IMR-90 (cell line): ENCODE measurements around the gene RPS6KL1. TPM values are rescaled to one million over a fixed set of nuclear protein-coding genes. Genes with fewer than 3 reads are reported as not detected.
A peak's percentile ranks its signal among the peaks of the same experiment; 100 is the strongest.

Experiments used
- ATAC-seq: fragments of 200-7000 bp; cut with Tn5 transposase; 2 replicates; pipeline ENCODE4 v1.9.1; 2020; ENCODE audit warnings: low read depth, mild to moderate bottlenecking, moderate library complexity
- BruUV-seq: library from RNA; stranded (reverse); fragments of 400-500 nt; replicated peaks from 2 replicates; lab custom pipeline; 2021; lab: Mats Ljungman, UMichigan
- CTCF ChIA-PET: fragments of 300-600 bp; formaldehyde crosslinking; extraction: SDS; loops from one replicate; lab custom pipeline; 2021; ENCODE audit warnings: antibody characterized with exemption; lab: Yijun Ruan, JAX
- POLR2A ChIA-PET: fragments of 300-600 bp; sonication (Branson Sonifier 250); formaldehyde crosslinking; loops from one replicate; lab custom pipeline; 2022; ENCODE audit warnings: antibody characterized with exemption; ENCODE audit not compliant: unreplicated experiment; lab: Charles Lee
- DNase-seq: peaks from one replicate; pipeline ENCODE4 v3.0.0; 2013
- H2AFZ ChIP-seq: replicated peaks from 2 replicates; pipeline ENCODE3; 2013; ENCODE audit warnings: low read length, mild to moderate bottlenecking; ENCODE audit not compliant: poor library complexity
- H2AK5ac ChIP-seq: 2 replicates; pipeline ENCODE4 v1.6.1; 2013; ENCODE audit warnings: low read depth, low read length, inconsistent platforms
- H2AK9ac ChIP-seq: replicated peaks from 2 replicates; pipeline ENCODE3; 2013; ENCODE audit warnings: mild to moderate bottlenecking, low read depth, low read length, moderate library complexity; ENCODE audit not compliant: poor library complexity
- H2BK120ac ChIP-seq: 2 replicates; pipeline ENCODE4 v1.6.1; 2013; ENCODE audit warnings: low read depth, low read length, inconsistent platforms
- H2BK15ac ChIP-seq: 3 replicates; pipeline ENCODE4 v1.6.1; 2013; ENCODE audit warnings: low read depth, low read length, inconsistent platforms
- H2BK20ac ChIP-seq: 2 replicates; pipeline ENCODE4 v1.6.1; 2013; ENCODE audit warnings: low read depth, mild to moderate bottlenecking, inconsistent platforms, low read length, moderate library complexity
- H2BK5ac ChIP-seq: 2 replicates; pipeline ENCODE4 v1.6.1; 2013; ENCODE audit warnings: mild to moderate bottlenecking, low read depth, low read length, inconsistent platforms; ENCODE audit not compliant: poor library complexity, severe bottlenecking
- H3K14ac ChIP-seq: replicated peaks from 2 replicates; pipeline ENCODE4 v1.6.1; 2013; ENCODE audit warnings: low read depth, low read length, inconsistent platforms
- H3K18ac ChIP-seq: 2 replicates; pipeline ENCODE4 v1.6.1; 2013; ENCODE audit warnings: low read depth, low read length, control low read depth
- H3K23ac ChIP-seq: 2 replicates; pipeline ENCODE4 v1.6.1; 2013; ENCODE audit warnings: low read depth, low read length, inconsistent platforms
- H3K27ac ChIP-seq: 2 replicates; pipeline ENCODE4 v1.5.1; 2013; ENCODE audit warnings: mild to moderate bottlenecking, control low read depth, low read length; ENCODE audit not compliant: insufficient read depth
- H3K27me3 ChIP-seq: 2 replicates; pipeline ENCODE4 v1.6.1; 2013; ENCODE audit warnings: low read length; ENCODE audit not compliant: control insufficient read depth, insufficient read depth
- H3K36me3 ChIP-seq: 2 replicates; pipeline ENCODE4 v1.6.1; 2013; ENCODE audit warnings: low read length, mixed read lengths; ENCODE audit not compliant: control insufficient read depth, insufficient read depth
- H3K4ac ChIP-seq: 2 replicates; pipeline ENCODE4 v1.6.1; 2013; ENCODE audit warnings: low read depth, low read length, inconsistent platforms
- H3K4me1 ChIP-seq: 2 replicates; pipeline ENCODE4 v1.6.1; 2013; ENCODE audit warnings: low read length, mixed read lengths; ENCODE audit not compliant: control insufficient read depth, insufficient read depth
- H3K4me2 ChIP-seq: 2 replicates; pipeline ENCODE4 v1.6.1; 2013; ENCODE audit warnings: low read depth, mild to moderate bottlenecking, control low read depth, low read length, moderate library complexity
- H3K4me3 ChIP-seq: 2 replicates; pipeline ENCODE4 v1.5.1; 2013; ENCODE audit warnings: low read depth, mild to moderate bottlenecking, control low read depth, low read length, moderate library complexity; ENCODE audit not compliant: insufficient read depth
- H3K56ac ChIP-seq: 2 replicates; pipeline ENCODE4 v1.6.1; 2013; ENCODE audit warnings: low read length, inconsistent platforms; ENCODE audit not compliant: insufficient read depth; ENCODE audit errors: extremely low read depth
- H3K79me1 ChIP-seq, 2 experiments: 2 replicates each; pipeline ENCODE4 v1.6.1; 2013; ENCODE audit warnings: low read length in 2 of 2, inconsistent platforms in 1 of 2, low read depth in 1 of 2
- H3K9ac ChIP-seq: 2 replicates; pipeline ENCODE4 v1.6.1; 2013; ENCODE audit warnings: low read depth, low read length, control low read depth
- H3K9me1 ChIP-seq: 2 replicates; pipeline ENCODE4 v1.6.1; 2013; ENCODE audit warnings: low read length, inconsistent platforms; ENCODE audit not compliant: insufficient read depth
- H3K9me3 ChIP-seq: 2 replicates; pipeline ENCODE4 v1.6.1; 2013; ENCODE audit warnings: low read length; ENCODE audit not compliant: control insufficient read depth, insufficient read depth
- H4K20me1 ChIP-seq: 2 replicates; pipeline ENCODE4 v1.6.1; 2013; ENCODE audit warnings: low read length, inconsistent platforms; ENCODE audit not compliant: insufficient read depth
- H4K5ac ChIP-seq: 2 replicates; pipeline ENCODE4 v1.6.1; 2013; ENCODE audit warnings: mild to moderate bottlenecking, low read depth, low read length, control low read depth
- H4K8ac ChIP-seq, 2 experiments: 2 replicates each; pipeline ENCODE4 v1.6.1; 2013; ENCODE audit warnings: low read depth in 2 of 2, low read length in 2 of 2, control low read depth in 1 of 2, inconsistent platforms in 1 of 2
- H4K91ac ChIP-seq: 2 replicates; pipeline ENCODE4 v1.6.1; 2013; ENCODE audit warnings: low read depth, low read length, inconsistent platforms; ENCODE audit not compliant: insufficient read depth
- CEBPB ChIP-seq: IDR thresholded peaks from 2 replicates; pipeline ENCODE4 v1.6.1; 2012; ENCODE audit warnings: low read depth, low read length, improper control_type of control experiment
- NFE2L2 ChIP-seq: fragments of 150-350 bp; IDR thresholded peaks from 2 replicates; pipeline ENCODE4 v1.6.1; 2016; ENCODE audit warnings: low read depth, mild to moderate bottlenecking, low read length
- WGBS, 2 experiments: methylation state at CpG; one replicate each; pipeline versions ENCODE4 v1.1.5 to v1.1.7; 2013; ENCODE audit warnings: missing lambda C conversion rate in 2 of 2; ENCODE audit not compliant: insufficient read length in 1 of 2; ENCODE audit errors: extremely low coverage in 2 of 2; 5-methylcytosine and 5-hydroxymethylcytosine counted together
- dilution Hi-C: fragments of 300-500 bp; cut with HindIII; formaldehyde crosslinking; loops from one replicate; pipeline ENCODE4 v1.14.3; 2018; ENCODE audit warnings: low sequenced_read_pairs; ENCODE audit not compliant: unreplicated experiment
- in situ Hi-C: fragments of 300-500 bp; cut with MboI; formaldehyde crosslinking; loops from 3 replicates; pipeline ENCODE4 v1.14.3; 2019; ENCODE audit warnings: low sequenced_read_pairs, inconsistent platforms, mixed read lengths
- intact Hi-C: fragments of 100-400 bp; cut with micrococcal nuclease; formaldehyde crosslinking; loops from 2 replicates; pipeline ENCODE4 v1.10.0; 2022
- polyA plus RNA-seq, 3 experiments: library from polyadenylated mRNA; depleted of rRNA; stranded (reverse); fragments of >200 nt; gene quantifications; 2 replicates each; pipeline ENCODE4 v1.2.3, GENCODE V29; 2012; ENCODE audit warnings: low replicate concordance in 1 of 3
- total RNA-seq: library from RNA; depleted of rRNA; stranded (reverse); fragments of >200 nt; gene quantifications from 2 replicates; pipeline ENCODE4 v1.2.3, GENCODE V29; 2012

RPS6KL1 gene
- total and polyA plus RNA-seq, 2 of the 4 experiments (the other 2 are of a cell fraction), result 0.72 to 1.7 TPM

GRCh38 chr14:74910556-74910955 is 12.5 kb downstream of the RPS6KL1 start:
- Histone ChIP-seq H4K91ac (no peak overlapping the region), H3K18ac (no peak overlapping the region), H3K9me1 (peaks cover 3% of the 10 kb centered on the region; the same call in 1 of the 2 replicates), H4K8ac (no peak overlapping the region), H3K4me1 (peaks cover 1% of the 10 kb centered on the region; the same call in 1 of the 2 replicates), H3K4me2 (no peak overlapping the region), H2BK120ac (no peak overlapping the region), H3K79me1 (no peaks in the 10 kb centered on the region), H3K9ac (no peak overlapping the region), H3K36me3 (peaks cover 4% of the 10 kb centered on the region), H2AFZ (peak overlapping the region; percentile 53), H3K9me3 (no peaks in the 10 kb centered on the region), H4K5ac (no peak overlapping the region), H2BK5ac (no peak overlapping the region), H2BK15ac (no peak overlapping the region), H2BK20ac (no peak overlapping the region), H3K56ac (no peak overlapping the region), H4K20me1 (peaks cover 6% of the 10 kb centered on the region), H3K27ac (no peak overlapping the region), H3K4me3 (no peak overlapping the region), H3K4ac (no peak overlapping the region), H3K14ac (no peak overlapping the region), H2AK9ac (no peak overlapping the region), H3K23ac (no peak overlapping the region), H2AK5ac (no peak overlapping the region), H3K27me3 (no peaks in the 10 kb centered on the region)
- no peak for TF ChIP-seq NFE2L2
- no peak for TF ChIP-seq CEBPB
- BruUV-seq, result no TSS peak
- no peak for ATAC-seq
- in situ Hi-C loops (loop anchor here (5.0 to 10.0 kb wide), 2 partner anchors 167 to 394 kb away; no protein-coding TSS in a partner anchor), intact Hi-C loops (no loop called here), dilution Hi-C loops (no loop called here)
- ChIA-PET POLR2A (no interaction called here), CTCF (no interaction called here)
- no peak for DNase-seq
- no CpG with 5 or more reads among the region's 10 CpGs for WGBS, 2 experiments
